ENCODE measurements around the gene ARMS2. TPM values are rescaled to one million over a fixed set of nuclear protein-coding genes. Genes with fewer than 3 reads are reported as not detected.

Gene ARMS2
- polyA plus RNA-seq, 1 of the 3 experiments (the other 2 are of a cell fraction), result not detected

DNA sequence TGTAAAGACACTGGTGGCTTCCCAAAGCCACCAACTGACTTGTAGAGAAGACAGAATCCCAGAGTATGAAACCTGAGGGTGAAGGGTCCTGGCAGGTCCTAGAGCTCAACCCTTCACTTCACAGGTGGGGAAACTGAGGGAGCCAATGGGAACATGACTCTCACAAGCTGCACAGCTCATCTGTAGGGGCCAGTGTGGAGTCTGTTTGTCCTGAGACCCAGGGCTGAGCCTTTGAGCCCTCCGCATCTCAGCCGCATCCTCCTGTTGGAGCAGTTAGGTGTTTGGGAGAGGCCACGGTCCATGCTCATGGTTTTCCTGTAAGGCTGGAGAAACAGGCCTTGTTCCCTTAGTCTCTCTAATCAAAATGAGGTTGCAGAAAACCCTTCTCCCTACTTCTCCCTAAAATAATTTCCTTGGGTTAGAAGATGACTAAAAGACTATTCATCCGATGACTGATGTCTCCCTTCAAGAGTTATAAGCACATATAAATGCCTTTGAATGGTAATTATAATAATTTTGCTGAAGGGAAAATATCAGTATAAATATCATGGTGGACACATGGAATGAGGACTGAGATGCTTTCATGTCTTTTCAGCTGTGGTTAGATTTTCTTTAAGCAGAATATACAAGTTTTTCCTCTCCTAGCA lies 17.2 kb downstream of the ARMS2 start:
- Histone ChIP-seq H4K20me1 (ENCODE audit: insufficient read depth) (peaks cover 5% of the 10 kb centered on the region; the same call in 1 of the 2 replicates), H3K4me1 (ENCODE audit: control insufficient read depth in 1 of 2, insufficient read depth in 2 of 2, low read depth in 1 of 2, low read length in 1 of 2) (peaks cover 24 to 45% of the 10 kb centered on the region in 2 experiments), H3K9me2 (no peaks in the 10 kb centered on the region), H3K27me3 (ENCODE audit: insufficient read depth) (no peaks in the 10 kb centered on the region), H3K9me3 (no peaks in the 10 kb centered on the region), H3K79me2 (ENCODE audit: insufficient read depth) (peaks cover 76% of the 10 kb centered on the region), H3K9ac (no peak overlapping the region), H3K4me2 (peak overlapping the region; percentile 39; the same call in 1 of the 2 replicates), H2AFZ (ENCODE audit: low read depth) (no peak overlapping the region), H3K27ac (ENCODE audit: low read depth in 2 of 2, low read length in 1 of 2) (peak overlapping the region in 1 of 2 experiments; percentile 70; a peak in 2 of 4 replicates), H3K4me3 (ENCODE audit: low read depth in 2 of 2, low read length in 1 of 2) (no peak overlapping the region), H3F3A (replicated peaks; ENCODE audit: insufficient read depth) (peaks cover 32% of the 10 kb centered on the region), H3K36me3 (replicated peaks in 1 of 2; ENCODE audit: control insufficient read depth in 1 of 2, insufficient read depth in 2 of 2, low read length in 1 of 2) (no peaks in the 10 kb centered on the region)
- 87% methylated on average over 3 of the region's 4 CpGs for WGBS (ENCODE audit: low lambda C conversion rate)
- POLR2A ChIA-PET, result no interaction called here
- CTCF ChIA-PET, result interaction anchor here (1.2 to 1.5 kb wide), 2 partner anchors 37 to 94 kb away, joined by 4 to 5 read pairs; no protein-coding TSS in a partner anchor
- no peak for DNase-seq
- TF ChIP-seq EP300 (IDR thresholded peaks at IDR 0.05; ENCODE audit: borderline replicate concordance in 1 of 2, low read depth in 1 of 2, low read length in 1 of 2), result no peak
- TF ChIP-seq, protein P1, sequence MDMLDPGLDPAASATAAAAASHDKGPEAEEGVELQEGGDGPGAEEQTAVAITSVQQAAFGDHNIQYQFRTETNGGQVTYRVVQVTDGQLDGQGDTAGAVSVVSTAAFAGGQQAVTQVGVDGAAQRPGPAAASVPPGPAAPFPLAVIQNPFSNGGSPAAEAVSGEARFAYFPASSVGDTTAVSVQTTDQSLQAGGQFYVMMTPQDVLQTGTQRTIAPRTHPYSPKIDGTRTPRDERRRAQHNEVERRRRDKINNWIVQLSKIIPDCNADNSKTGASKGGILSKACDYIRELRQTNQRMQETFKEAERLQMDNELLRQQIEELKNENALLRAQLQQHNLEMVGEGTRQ (IDR thresholded peaks at IDR 0.05; ENCODE audit: borderline replicate concordance, low read depth, low read length), result no peak
- no peak for TF ChIP-seq CHD2 (IDR thresholded peaks at IDR 0.05; ENCODE audit: low read length, partially characterized antibody)
- TF ChIP-seq SMC3 (IDR thresholded peaks at IDR 0.05; ENCODE audit: low read depth, low read length), result no peak
- no peak for TF ChIP-seq MXI1 (IDR thresholded peaks at IDR 0.05; ENCODE audit: low read depth, low read length)
- no peak for TF ChIP-seq NRF1 (IDR thresholded peaks at IDR 0.05; ENCODE audit: low read depth, low read length)
- peak; percentile 12; the same call in 1 of the 2 replicates for TF ChIP-seq TCF12 (IDR thresholded peaks at IDR 0.05)
- TF ChIP-seq, protein P2, sequence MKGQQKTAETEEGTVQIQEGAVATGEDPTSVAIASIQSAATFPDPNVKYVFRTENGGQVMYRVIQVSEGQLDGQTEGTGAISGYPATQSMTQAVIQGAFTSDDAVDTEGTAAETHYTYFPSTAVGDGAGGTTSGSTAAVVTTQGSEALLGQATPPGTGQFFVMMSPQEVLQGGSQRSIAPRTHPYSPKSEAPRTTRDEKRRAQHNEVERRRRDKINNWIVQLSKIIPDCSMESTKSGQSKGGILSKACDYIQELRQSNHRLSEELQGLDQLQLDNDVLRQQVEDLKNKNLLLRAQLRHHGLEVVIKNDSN (IDR thresholded peaks at IDR 0.05; ENCODE audit: borderline replicate concordance, low read depth), result no peak
- TF ChIP-seq, protein P3, sequence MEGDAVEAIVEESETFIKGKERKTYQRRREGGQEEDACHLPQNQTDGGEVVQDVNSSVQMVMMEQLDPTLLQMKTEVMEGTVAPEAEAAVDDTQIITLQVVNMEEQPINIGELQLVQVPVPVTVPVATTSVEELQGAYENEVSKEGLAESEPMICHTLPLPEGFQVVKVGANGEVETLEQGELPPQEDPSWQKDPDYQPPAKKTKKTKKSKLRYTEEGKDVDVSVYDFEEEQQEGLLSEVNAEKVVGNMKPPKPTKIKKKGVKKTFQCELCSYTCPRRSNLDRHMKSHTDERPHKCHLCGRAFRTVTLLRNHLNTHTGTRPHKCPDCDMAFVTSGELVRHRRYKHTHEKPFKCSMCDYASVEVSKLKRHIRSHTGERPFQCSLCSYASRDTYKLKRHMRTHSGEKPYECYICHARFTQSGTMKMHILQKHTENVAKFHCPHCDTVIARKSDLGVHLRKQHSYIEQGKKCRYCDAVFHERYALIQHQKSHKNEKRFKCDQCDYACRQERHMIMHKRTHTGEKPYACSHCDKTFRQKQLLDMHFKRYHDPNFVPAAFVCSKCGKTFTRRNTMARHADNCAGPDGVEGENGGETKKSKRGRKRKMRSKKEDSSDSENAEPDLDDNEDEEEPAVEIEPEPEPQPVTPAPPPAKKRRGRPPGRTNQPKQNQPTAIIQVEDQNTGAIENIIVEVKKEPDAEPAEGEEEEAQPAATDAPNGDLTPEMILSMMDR (IDR thresholded peaks at IDR 0.05), result no peak
- TF ChIP-seq SIN3A (IDR thresholded peaks at IDR 0.05; ENCODE audit: borderline replicate concordance, low read depth, low read length), result no peak
- TF ChIP-seq, protein P4, sequence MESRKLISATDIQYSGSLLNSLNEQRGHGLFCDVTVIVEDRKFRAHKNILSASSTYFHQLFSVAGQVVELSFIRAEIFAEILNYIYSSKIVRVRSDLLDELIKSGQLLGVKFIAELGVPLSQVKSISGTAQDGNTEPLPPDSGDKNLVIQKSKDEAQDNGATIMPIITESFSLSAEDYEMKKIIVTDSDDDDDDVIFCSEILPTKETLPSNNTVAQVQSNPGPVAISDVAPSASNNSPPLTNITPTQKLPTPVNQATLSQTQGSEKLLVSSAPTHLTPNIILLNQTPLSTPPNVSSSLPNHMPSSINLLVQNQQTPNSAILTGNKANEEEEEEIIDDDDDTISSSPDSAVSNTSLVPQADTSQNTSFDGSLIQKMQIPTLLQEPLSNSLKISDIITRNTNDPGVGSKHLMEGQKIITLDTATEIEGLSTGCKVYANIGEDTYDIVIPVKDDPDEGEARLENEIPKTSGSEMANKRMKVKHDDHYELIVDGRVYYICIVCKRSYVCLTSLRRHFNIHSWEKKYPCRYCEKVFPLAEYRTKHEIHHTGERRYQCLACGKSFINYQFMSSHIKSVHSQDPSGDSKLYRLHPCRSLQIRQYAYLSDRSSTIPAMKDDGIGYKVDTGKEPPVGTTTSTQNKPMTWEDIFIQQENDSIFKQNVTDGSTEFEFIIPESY (IDR thresholded peaks at IDR 0.05; ENCODE audit: borderline replicate concordance, low read depth), result no peak
- TF ChIP-seq FOXJ3 (CRISPR knock-in tag; IDR thresholded peaks at IDR 0.05), result no peak
- peak; percentile 42; the same call in 1 of the 2 replicates for TF ChIP-seq FOSL2 (IDR thresholded peaks at IDR 0.05; ENCODE audit: borderline replicate concordance, low read depth)
- TF ChIP-seq RAD21 (IDR thresholded peaks at IDR 0.05; ENCODE audit: low read length), result no peak
- TF ChIP-seq MEF2A (IDR thresholded peaks at IDR 0.05; ENCODE audit: borderline replicate concordance, low read depth), result no peak
- TF ChIP-seq YY1 (IDR thresholded peaks at IDR 0.05; ENCODE audit: low read depth), result no peak
- TF ChIP-seq JUND (IDR thresholded peaks at IDR 0.05), result peak; percentile 36; the same call in 1 of the 2 replicates
- TF ChIP-seq RXRA (IDR thresholded peaks at IDR 0.05; ENCODE audit: borderline replicate concordance, low read depth), result no peak
- TF ChIP-seq NFIC (IDR thresholded peaks at IDR 0.05; ENCODE audit: borderline replicate concordance), result no peak
- TF ChIP-seq GATA2 (CRISPR knock-in tag; IDR thresholded peaks at IDR 0.05), result no peak
- TF ChIP-seq POLR2AphosphoS5 (IDR thresholded peaks at IDR 0.05; ENCODE audit: low read depth, low read length), result no peak
- TF ChIP-seq, protein P5, sequence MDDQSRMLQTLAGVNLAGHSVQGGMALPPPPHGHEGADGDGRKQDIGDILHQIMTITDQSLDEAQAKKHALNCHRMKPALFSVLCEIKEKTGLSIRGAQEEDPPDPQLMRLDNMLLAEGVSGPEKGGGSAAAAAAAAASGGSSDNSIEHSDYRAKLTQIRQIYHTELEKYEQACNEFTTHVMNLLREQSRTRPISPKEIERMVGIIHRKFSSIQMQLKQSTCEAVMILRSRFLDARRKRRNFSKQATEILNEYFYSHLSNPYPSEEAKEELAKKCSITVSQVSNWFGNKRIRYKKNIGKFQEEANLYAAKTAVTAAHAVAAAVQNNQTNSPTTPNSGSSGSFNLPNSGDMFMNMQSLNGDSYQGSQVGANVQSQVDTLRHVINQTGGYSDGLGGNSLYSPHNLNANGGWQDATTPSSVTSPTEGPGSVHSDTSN (IDR thresholded peaks at IDR 0.05), result peak; percentile 51
